NCI-H146 treated with DMSO at 0.1 percent for 48 hours (cell line): ENCODE measurements around the gene SIGLEC10.
"Not testable (repeated sequence)": the region's sequence is repeated elsewhere in the genome, so short reads cannot be mapped to it uniquely, and the experiment has no call there.

Source experiments
- DNase-seq: peaks from one replicate; lab custom pipeline; 2025; ENCODE audit not compliant: unreplicated experiment; lab: John Stamatoyannopoulos, UW

The SIGLEC10 gene, protein sequence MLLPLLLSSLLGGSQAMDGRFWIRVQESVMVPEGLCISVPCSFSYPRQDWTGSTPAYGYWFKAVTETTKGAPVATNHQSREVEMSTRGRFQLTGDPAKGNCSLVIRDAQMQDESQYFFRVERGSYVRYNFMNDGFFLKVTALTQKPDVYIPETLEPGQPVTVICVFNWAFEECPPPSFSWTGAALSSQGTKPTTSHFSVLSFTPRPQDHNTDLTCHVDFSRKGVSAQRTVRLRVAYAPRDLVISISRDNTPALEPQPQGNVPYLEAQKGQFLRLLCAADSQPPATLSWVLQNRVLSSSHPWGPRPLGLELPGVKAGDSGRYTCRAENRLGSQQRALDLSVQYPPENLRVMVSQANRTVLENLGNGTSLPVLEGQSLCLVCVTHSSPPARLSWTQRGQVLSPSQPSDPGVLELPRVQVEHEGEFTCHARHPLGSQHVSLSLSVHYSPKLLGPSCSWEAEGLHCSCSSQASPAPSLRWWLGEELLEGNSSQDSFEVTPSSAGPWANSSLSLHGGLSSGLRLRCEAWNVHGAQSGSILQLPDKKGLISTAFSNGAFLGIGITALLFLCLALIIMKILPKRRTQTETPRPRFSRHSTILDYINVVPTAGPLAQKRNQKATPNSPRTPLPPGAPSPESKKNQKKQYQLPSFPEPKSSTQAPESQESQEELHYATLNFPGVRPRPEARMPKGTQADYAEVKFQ

DNA sequence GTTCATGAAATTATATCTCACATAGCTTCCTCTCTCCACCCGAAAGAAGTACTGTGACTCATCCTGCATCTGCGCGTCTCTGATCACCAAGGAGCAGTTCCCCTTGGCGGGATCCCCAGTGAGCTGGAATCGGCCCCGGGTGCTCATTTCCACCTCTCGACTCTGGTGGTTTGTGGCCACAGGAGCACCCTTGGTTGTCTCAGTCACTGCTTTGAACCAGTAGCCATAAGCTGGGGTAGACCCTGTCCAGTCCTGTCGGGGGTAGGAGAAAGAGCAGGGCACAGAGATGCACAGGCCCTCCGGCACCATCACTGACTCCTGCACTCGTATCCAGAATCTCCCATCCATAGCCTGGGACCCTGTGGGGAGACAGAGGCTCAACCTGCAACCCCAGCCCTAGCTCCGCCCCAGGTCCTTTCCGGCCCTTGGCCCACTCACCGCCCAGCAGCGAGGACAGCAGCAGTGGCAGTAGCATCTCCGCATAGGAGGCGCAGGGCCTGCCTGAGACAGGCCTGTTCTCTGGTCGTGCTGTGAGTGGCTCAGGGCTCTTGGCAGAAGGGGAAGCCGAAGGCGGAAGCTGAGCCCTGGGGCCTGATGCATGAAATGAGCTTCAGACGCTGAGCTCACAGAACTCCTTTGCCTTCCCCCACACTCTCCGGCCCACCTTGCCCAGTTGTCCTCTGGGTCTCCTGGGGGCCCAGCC is at the start of gene SIGLEC10:
Gene SIGLEC10 (minus strand): TSS at position 536 of the 703 bp plus-strand sequence. CDS start 61 bp downstream, at position 475.
- DNase-seq, result no peak

DNA sequence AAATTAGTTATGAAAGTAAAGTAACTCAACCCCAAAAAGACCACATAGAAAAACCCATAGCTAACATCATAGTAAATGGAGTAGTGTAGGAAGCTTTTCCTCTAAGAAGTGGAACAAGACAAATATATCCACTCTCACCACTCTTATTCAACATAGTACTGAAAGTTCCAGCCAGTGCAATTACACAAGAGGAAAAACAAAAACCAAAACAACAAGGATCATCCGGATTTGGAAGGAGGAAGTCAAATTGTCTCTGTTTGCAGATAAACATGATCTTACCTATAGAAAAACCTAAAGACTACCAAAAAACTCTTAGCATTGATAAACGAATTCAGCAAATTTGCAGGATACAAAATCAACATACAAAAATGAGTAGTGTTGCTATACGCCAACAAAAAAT is 49.3 kb upstream of the SIGLEC10 start:
- no peak for DNase-seq

DNA sequence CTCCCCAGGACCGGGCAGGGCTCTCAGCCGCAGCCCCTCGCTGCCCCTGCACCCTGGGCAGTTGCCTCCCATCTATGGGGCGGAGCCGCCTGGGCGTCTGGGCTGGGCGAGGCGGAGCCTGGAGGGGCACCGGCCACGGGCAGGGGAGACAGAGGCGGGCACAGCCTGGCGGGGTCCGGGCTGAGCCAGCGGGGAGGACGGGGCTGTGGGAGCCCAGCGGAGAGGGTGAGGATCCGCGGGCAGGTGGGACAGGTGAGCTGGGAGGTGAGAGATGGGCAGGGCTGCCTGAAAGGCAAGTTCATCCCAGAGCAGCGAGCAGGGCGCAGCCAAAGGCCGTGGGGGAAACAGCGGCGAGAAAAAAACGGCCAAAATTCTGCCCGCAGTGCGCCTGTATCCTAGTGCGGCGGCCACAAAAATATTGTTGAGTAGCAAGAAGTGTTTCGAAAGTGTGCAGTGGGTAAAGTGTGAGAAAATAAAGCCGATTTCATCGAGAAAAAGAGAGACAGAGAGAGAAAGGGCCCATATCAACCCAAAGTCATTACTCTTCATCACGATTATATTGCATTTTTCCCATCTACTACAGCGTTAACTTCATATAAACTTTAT is 46.6 kb upstream of the SIGLEC10 start:
- DNase-seq, result not testable (repeated sequence)

DNA sequence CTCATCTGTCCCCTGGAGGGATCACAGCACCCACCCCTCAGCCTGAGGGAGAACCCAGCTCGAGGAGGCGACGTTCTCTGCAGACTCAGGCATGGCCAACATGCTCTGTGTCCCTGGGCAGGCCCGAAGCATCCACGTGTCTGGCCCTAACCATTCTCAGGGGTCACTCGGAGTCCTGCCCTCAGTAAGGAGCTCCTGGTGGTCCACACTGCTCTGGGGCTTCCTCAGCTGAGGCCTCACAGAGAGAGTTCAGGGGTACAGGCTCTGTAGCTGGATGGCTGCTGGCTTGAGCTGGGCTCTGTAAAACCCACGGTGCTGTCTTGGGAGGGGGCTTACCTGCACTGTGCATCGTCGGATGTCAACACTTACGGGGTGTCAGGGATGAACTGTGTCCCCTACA is 45.2 kb upstream of the SIGLEC10 start:
- DNase-seq, result no peak

DNA sequence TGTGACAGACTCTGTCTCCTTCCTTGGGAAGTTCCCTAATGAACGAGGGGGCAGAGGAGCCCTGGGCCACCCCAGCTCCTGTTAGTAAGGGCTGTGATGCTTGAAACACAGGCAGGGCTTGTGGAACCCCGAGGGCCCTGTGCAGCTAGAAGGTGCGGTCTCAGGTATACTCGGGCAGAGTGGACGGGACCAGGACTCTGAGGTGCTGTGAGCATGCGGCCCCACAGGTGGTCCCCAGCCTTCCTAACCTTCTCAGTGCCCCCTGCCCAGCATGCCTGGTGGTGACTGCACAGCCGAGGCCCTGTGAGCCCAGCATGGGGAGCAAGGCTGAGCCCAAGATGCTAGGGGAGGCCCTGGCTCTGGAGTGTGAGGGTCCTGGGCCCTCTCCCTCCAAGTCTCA is 44.8 kb upstream of the SIGLEC10 start:
- DNase-seq, result no peak

DNA sequence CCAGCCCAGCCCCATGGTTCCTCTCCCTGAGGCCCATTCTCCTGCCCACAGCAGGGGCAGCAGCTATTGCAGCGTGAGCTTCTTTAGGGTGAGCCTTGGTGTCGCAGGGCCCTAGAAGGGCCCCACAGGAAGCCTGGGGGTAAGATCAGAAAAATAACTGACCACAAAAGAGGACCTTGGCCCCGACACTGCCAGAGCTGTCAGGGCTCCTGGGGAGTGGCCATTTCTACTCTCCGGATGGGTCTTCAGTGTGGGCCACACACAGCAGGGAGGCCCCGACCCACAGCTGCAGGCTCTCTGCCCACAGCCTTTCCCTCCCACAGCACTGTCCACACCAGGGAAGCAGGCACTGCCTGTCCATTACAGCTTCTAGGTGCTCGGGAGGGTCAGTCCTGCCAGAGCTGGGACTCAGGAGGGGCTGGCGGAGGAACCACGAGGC is 44.3 kb upstream of the SIGLEC10 start:
- DNase-seq, result no peak

DNA sequence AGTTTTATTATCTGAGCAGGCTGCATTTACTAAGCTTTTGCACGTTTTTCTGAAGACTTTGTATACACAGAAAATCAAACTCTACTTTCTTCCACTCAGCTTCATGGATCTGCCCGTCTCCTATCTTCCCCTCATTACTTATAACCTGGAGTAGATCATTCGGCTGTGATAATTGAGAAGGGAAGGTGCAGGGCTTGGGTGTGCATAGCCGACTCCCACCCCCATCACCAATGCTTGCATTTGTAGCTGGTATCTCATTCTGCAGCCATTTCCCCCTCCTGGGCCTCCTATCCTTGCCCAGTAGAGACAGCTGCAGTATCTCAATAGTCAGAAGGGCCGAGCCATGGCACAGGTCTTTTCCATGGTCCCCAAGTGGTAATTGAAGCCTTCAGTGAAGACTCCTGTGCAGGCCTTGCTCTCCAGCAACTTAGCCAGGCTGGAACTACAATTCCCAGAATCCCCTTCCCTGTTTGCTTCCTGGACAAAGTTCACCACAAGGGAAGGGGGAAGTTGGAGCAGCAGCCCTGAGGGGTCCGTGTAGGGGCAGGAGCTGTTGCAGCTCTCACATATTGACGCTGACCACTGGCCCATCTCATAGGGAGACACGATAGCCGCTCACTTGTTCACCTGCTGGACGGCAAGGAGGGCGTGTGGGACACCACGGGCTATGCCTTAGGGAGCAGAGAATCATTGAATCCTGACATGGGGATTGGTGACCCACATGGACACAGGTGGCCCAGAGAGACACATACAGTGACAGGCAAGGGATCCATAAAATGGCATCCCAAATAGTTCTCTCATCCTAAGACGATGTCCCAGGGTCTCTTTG is 42.9 kb upstream of the SIGLEC10 start:
- no peak for DNase-seq

DNA sequence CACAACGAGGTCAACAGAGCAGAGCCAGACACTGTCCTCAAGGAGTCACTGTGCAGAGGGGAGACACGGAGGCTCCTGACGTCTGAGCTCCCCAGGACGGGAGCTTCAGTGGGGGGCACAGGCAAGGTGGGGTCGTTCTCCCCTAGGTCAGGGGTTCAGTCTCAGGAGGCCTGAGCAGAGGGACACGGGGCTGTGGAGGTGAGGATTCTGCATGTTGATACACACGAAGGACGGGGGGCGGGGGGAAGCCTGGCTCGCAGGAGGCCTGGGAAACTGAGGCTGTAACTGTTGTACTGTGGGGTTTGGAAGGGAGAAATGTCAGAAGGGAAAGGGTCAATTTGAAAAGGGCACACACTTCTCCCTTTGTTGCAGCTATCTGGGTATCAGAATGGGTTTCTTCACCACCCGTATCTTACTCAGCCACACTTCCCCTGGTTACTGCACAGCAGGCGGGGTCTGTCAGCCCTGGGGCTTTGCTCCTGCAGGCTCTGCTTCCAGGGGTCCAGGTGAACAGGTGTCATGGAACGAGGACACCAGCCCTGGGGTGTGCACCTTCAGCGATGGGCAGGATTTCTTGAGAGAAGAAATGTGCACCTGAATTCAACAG is 41.6 kb upstream of the SIGLEC10 start:
- no peak for DNase-seq

DNA sequence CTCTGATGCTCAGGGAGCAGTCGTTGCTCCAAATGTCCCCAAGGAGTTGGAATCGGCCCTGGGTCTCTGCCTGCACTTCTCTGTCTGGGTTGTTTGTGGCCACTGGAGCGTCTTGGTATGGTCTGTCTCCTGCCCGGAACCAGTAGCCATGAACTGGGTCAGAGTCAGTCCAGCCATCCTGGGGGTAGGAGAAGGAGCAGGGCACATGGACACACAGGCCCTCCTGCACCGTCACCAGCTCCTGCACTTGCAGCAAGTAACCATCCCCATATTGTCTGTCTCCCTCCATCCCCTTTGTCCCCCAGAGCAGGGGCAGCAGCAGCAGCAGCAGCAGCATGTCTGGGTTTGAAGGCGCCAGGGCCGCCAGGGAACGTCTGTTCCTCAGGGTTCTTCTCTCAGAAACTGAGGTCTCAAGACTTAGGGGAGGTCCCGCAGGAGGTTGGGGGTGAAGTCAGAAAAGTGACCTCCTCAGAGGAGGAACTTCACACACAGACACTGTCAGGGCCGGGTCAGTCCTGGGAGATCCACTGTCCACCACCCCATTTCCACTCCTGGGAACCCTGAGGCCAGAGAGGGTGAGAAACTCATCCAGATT is 40.7 kb upstream of the SIGLEC10 start, which contains the start of gene SIGLEC8:
Gene SIGLEC8 (minus strand): TSS at position 404 of the 595 bp plus-strand sequence. CDS start 67 bp downstream, at position 337.
- no peak for DNase-seq

DNA sequence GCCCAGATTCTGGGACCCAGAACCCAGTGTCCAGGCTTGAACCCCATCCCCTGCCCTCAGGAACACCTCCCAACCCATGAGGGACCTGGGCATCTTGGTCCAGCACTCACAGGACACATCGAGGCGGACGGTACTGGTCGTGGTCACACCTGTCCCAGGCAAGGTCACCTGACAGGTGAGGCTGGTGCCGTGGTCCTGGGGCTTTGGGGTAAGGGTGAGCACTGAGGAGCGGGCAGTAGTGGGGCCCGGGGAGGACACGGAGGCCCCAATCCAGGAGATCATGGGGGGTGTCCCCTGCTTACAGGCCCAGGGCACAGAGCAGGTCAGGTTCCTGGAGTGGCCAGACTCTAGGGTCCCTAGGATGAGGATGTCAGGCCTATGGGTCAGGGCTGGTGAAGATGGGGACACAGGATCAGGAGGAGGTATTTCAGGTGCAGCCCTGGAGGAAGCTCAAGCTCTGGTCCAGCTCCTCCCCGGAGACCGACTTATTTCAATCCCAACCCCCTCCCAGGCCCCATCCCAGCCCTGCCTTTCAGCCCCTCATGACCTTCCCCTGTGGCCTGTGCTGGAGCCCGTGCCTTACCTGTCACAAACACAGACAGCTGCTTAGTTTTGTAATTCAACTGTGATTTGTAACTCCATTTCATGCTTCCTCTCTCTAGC is 40.0 kb upstream of the SIGLEC10 start:
- DNase-seq, result no peak

DNA sequence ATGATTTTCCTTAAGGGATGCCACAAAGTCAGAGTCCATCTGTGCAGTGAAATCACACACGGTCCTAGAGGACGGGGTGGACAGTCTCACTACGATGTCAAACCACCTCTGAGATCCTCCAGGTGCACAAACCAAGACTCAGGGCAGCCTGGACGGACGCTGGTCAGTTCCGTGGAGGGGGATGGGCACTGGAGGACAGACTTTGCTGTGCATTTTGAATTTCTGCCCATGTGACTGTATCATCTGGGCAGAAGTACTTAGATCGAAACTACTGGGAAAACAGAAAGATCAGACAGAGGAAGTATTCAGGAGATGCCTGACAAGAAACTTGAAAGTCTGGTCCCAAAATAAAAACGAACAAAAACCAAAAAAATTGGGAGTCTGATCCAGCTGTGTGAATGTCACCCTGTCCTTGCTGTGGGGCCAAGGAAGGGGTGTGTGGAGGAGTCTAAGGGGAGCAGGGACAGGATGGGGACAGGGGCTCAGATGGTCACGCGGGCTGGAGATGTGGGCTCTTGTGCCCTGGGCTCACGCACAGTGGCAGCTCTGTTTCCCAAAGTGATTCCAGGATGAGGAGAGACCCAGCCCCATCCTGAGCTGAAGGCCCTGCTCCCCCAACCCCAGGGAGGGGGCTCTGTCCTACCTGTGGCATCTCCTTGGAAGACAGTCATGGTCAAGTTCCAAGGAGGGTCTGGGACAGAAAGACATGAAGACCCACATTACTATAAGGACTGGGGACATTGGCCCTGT is 39.3 kb upstream of the SIGLEC10 start:
- no peak for DNase-seq

DNA sequence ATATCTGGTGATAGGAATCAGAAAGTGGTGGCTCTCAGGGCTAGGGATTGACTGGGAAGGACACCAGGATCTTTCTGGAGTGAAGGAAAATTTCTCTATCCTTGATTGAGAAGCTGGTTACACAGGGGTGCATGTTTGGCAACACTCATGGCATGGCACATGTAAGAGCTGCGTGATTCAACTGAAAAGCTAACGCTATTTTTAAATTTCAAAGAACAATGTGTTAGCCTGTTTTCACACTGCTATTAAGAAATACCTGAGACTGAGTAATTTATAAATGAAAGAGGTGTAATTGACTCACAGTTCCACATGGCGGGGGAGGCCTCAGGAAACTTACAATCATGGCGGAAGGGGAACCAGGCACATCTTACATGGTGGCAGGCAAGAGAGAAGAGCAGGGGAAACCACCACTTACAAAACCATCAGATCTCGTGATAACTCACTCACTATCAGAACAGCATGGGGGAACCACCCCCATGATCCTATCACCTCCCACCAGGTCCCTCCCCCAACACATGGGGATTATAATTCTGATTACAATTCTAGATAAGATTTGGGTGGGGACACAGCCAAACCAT is 33.4 kb upstream of the SIGLEC10 start:
- no peak for DNase-seq

DNA sequence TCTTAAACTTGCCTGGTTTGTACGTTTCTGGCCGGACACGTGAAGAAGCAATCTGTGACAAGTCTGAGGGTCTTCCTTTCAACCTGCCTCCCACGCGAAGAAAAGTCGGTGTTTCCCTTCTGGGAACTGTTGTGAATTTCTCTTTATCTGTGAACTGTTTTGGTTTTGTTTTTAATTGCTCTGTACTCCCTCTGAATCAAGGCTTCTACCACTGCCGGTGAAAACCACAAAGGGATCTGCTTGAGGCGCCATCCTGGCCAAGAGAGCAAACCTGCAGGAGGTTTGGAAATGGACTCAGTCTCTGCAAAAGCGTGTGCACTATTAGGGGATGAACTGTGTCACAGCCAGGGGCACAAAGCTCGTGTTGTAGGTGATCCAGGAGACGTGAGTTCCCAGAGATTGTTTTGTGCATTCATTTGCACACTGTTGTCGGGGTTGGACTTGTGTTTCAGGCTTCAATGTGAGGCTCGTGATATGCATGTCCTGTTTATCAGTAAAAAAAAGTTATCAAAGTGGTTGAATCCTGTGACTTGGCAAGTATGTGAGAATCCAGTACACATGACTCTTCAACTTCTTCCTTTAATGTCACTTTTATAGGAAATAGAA is 31.1 kb upstream of the SIGLEC10 start:
- no peak for DNase-seq

DNA sequence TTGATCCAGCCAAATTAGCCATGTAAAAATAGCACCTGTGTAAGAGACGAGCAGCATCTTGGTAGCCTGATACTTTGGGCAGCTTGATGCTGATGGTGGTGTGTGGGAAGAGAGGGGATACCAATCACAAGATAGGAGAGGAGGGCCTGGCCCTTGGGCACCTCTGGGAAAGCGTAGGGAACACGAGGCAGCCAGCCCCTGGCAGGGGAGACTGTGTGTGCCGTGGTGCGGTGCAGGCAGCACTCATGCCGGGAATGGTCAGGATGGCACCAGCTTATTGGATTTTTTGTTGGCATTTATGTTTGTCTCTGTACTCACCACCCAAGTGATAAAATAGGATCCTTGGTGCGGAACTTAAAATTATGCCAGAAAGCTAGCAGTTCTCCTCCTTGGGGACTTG is 30.6 kb upstream of the SIGLEC10 start:
- no peak for DNase-seq

DNA sequence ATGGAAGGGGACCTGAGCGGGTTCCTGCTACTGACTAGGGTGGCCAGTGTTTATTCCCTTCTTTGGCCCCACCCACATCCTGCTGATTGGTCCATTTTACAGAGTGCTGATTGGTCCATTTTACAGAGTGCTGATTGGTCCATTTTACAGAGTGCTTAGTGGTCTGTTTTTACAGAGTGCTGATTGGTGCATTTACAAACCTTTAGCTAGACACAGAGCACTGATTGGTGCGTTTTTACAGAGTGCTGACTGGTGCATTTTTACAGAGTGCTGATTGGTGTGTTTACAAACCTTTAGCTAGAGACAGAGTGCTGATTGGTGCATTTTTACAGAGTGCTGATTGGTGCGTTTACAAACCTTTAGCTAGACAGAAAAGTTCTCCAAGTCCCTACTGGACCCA is 30.1 kb upstream of the SIGLEC10 start:
- not testable (repeated sequence) for DNase-seq

DNA sequence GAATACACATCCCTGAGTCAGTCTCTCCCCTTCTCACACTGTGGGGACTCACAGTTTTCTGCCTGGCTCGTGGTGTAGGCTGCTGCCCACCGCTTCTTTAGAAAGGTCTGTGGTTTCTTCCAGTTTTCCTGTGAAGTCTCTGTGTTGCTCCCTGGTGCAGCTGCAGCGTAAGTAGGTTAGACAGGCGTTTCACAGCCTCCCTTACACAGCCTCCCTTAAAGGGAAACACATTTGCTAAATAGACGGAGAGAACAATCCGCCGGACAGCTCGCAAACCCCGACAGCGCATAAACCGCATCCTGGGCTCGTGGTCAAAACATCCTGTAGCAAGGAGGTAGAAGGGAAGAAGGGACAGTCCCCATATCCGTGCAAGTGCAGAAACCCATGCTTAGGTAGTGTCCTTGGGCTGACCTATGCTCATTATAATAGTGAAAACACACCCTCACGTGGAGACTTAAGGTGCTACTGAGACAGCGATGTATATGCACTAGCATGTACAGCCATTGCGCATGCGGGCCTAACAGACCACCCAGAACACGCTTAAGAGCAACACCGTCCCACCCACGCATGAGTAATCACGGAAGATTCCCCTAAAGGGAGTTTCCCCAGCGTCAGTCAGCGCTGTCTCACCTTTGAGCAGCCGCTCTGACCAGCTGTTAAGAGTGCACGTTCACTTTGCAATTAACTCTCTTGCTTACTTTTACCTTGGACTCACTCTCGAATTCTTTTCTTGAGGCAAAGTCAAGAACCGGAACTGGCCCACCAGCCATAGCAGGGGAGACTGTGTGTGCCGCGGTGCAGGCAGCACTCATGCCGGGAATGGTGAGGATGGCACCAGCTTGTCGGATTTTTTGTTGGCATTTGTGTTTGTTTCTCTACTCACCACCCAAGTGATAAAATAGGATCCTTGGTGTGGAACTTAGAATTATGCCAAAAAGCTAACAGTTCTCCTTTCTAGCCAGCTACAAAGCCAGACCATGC is 24.3 kb upstream of the SIGLEC10 start:
- no peak for DNase-seq
